Thoracic aorta (tissue), 2 donors: Measurements from ENCODE around the gene SLC30A1. TPM values are rescaled to one million over a fixed set of nuclear protein-coding genes. Genes with fewer than 3 reads are reported as not detected.
"Not testable (repeated sequence)": the region's sequence is repeated elsewhere in the genome, so short reads cannot be mapped to it uniquely, and the experiment has no call there.

Source experiments
- ATAC-seq: fragments of 150-250 bp; one replicate; pipeline ENCODE4 v1.8.0; 2017; ENCODE audit warnings: low read depth; ENCODE audit not compliant: insufficient number of reproducible peaks, low FRiP score
- DNase-seq: peaks from one replicate; pipeline ENCODE4 v3.0.0-alpha.2; 2020; ENCODE audit warnings: low spot score
- H3K27ac ChIP-seq, 2 donors: fragments of 200-600 bp; sonication (generic); 1 replicate in 1 of 2; 2 replicates in 1 of 2; pipeline ENCODE4 v1.5.1; 2016; ENCODE audit warnings: mild to moderate bottlenecking in 2 of 2, moderate library complexity in 2 of 2
- H3K27me3 ChIP-seq: fragments of 200-600 bp; sonication (generic); replicated peaks from 2 replicates; pipeline ENCODE4 v1.6.0; 2016; ENCODE audit warnings: mild to moderate bottlenecking; ENCODE audit not compliant: insufficient read depth
- H3K36me3 ChIP-seq: fragments of 200-600 bp; sonication (generic); one replicate; pipeline ENCODE4 v1.5.1; 2016
- H3K4me1 ChIP-seq, 2 donors: fragments of 200-600 bp; sonication (generic); 1 replicate in 1 of 2; 2 replicates in 1 of 2; pipeline versions ENCODE4 v1.5.1 to v1.6.0; 2016; ENCODE audit warnings: low read depth in 2 of 2, mild to moderate bottlenecking in 1 of 2; ENCODE audit not compliant: control insufficient read depth in 1 of 2
- H3K4me3 ChIP-seq: fragments of 200-600 bp; sonication (generic); 2 replicates; pipeline ENCODE4 v1.5.1; 2016; ENCODE audit warnings: mild to moderate bottlenecking
- H3K9me3 ChIP-seq: fragments of 200-600 bp; sonication (generic); 2 replicates; pipeline ENCODE4 v1.5.1; 2016
- CTCF ChIP-seq: fragments of 200-600 bp; sonication (generic); IDR thresholded peaks from one replicate; pipeline ENCODE4 v1.5.1; 2019; ENCODE audit warnings: antibody characterized with exemption
- total RNA-seq, 2 donors: library from RNA; depleted of rRNA; stranded (reverse); fragments of >200 nt; gene quantifications; one replicate each; pipeline versions ENCODE4 v1.1.0 to v1.2.3, GENCODE V29; 2016

Gene SLC30A1
- total RNA-seq, 2 donors from 2014 or later: 8.8 to 23.9 TPM

GRCh38 chr1:211541720-211542477, 37.1 kb downstream of the SLC30A1 start:
- H3K9me3 ChIP-seq: no peaks in the 10 kb centered on the region
- H3K4me1 ChIP-seq: peaks cover 0 to 13% of the 10 kb centered on the region in 2 donors
- DNase-seq: no peak
- no peaks in the 10 kb centered on the region for H3K27me3 ChIP-seq
- H3K27ac ChIP-seq: no peak overlapping the region
- H3K36me3 ChIP-seq: no peaks in the 10 kb centered on the region
- ATAC-seq: no peak
- no peak overlapping the region for H3K4me3 ChIP-seq
- TF ChIP-seq CTCF: no peak

- ATAC-seq (no peak), DNase-seq (no peak)
- Histone ChIP-seq H3K9me3 (no peaks in the 10 kb centered on the region), H3K4me3 (no peak overlapping the region), H3K4me1 (peaks cover 0 to 13% of the 10 kb centered on the region in 2 donors), H3K36me3 (no peaks in the 10 kb centered on the region), H3K27ac (no peak overlapping the region), H3K27me3 (no peaks in the 10 kb centered on the region)
- no peak for TF ChIP-seq CTCF
Observed at GRCh38 chr1:211541278-211541677, 37.7 kb downstream of the SLC30A1 start.

- not testable (repeated sequence) for ATAC-seq
Observed at GRCh38 chr1:211540824-211541223, 38.1 kb downstream of the SLC30A1 start.

GRCh38 chr1:211538287-211538686, 40.7 kb downstream of the SLC30A1 start:
- no peak for DNase-seq
- no peak for TF ChIP-seq CTCF
- Histone ChIP-seq H3K27ac (no peak overlapping the region), H3K9me3 (no peaks in the 10 kb centered on the region), H3K4me1 (peaks cover 0 to 13% of the 10 kb centered on the region in 2 donors), H3K36me3 (no peaks in the 10 kb centered on the region), H3K4me3 (no peak overlapping the region), H3K27me3 (no peaks in the 10 kb centered on the region)
- no peak for ATAC-seq

More at GRCh38 chr1:211540824-211541223, 38.1 kb downstream of the SLC30A1 start:
- peaks cover 0 to 13% of the 10 kb centered on the region in 2 donors for H3K4me1 ChIP-seq
- DNase-seq, H3K27ac ChIP-seq, H3K27me3 ChIP-seq, H3K9me3 ChIP-seq, H3K4me3 ChIP-seq, H3K36me3 ChIP-seq: not testable (repeated sequence)

GRCh38 chr1:211537253-211537652, 41.7 kb downstream of the SLC30A1 start:
- no peak for TF ChIP-seq CTCF
- Histone ChIP-seq H3K27me3 (no peaks in the 10 kb centered on the region), H3K36me3 (no peaks in the 10 kb centered on the region), H3K9me3 (no peaks in the 10 kb centered on the region), H3K4me3 (no peak overlapping the region), H3K27ac (no peak overlapping the region), H3K4me1 (peaks cover 0 to 10% of the 10 kb centered on the region in 2 donors)
- DNase-seq (no peak), ATAC-seq (no peak)
